Cardiac fibroblast (primary cell): ENCODE data around the gene INTS11.

Experiments used
- DNase-seq, 2 donors: peaks; one replicate each; pipeline versions ENCODE4 v3.0.0 to v3.0.0-alpha.2; 2010; ENCODE audit warnings: low read depth in 2 of 2
- H3K4me3 ChIP-seq, 2 donors: replicated peaks in 1 of 2; 1 replicate in 1 of 2; 2 replicates in 1 of 2; pipeline ENCODE4 v1.5.1; 2011; ENCODE audit warnings: low read depth in 2 of 2, low read length in 2 of 2, mild to moderate bottlenecking in 2 of 2, moderate library complexity in 1 of 2
- CTCF ChIP-seq: IDR thresholded peaks from one replicate; pipeline ENCODE4 v1.5.1; 2011; ENCODE audit warnings: low read depth, mild to moderate bottlenecking, low read length, inconsistent platforms

Gene INTS11

GRCh38 chr1:1292851-1293250 is 31.6 kb downstream of the INTS11 start:
- no peak overlapping the region for H3K4me3 ChIP-seq
- TF ChIP-seq CTCF, result no peak
- no peak for DNase-seq

- DNase-seq, result no peak
- no peak for TF ChIP-seq CTCF
- H3K4me3 ChIP-seq, result no peak overlapping the region
These were observed 32.0 kb downstream of the INTS11 start for GRCh38 chr1:1292442-1292779.

DNA sequence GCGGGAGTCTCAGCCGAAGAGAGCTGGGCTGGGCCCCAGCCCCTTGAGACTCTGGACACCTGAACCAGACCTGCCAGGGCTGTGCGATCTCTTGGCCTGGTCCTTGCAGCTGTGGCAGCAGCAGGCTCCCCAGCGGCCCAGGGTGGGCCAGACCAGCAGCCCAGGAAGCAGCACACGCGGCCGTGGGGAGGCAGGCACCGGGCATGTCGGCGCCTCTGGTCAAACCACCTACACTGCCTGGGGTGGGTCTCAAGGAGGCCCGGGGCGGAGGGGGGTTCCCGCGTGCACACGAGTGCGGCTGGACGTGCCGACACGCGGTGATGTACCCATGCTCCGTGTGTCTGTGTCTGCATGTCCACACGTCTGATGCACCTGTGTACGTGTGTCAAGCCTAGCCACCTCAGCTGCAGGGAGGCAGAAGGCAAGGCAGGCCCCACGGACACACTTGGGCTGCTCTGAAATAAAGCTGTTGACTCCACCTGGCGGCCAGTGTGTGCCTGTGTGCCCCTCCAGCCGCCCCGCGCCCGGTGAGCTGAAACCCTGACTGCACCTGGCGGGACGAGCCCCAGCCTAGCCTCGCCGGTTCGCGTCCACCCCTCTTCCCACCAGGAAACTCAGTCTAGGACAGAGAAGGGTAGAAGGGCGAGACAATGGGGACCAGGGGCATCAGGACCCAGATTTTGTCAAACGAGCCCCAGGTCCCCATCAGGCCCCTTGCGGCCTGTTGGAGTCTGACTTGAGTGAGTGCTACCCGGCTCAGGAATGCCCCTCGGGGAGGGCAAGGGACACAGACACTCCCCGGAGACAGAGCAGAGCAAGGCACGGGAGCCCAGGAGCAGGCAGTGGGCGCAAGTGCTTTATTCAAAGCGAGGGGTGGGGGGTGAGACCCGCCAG is 32.7 kb downstream of the INTS11 start:
- DNase-seq, result peak; percentile 73 to 74
- H3K4me3 ChIP-seq, result no peak overlapping the region
- TF ChIP-seq CTCF, result peak; percentile 65

- H3K4me3 ChIP-seq, result no peak overlapping the region
- no peak for TF ChIP-seq CTCF
- DNase-seq, result no peak
These were observed 33.4 kb downstream of the INTS11 start for GRCh38 chr1:1291023-1291528.

DNA sequence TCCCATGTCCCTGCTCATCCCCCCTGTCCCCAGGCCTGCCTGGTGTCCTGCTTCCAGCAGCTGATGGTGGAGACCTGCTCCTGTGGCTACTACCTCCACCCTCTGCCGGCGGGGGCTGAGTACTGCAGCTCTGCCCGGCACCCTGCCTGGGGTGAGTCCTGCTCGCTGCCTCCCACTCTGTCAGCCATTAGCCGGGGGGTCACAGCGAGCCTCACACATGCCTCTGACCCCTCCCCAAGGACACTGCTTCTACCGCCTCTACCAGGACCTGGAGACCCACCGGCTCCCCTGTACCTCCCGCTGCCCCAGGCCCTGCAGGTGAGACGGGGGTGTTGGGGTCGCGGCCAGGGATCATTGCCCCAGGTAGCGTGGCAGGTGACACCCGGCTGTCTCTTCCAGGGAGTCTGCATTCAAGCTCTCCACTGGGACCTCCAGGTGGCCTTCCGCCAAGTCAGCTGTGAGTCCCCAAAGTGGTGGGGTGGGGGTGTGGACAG is 34.2 kb downstream of the INTS11 start:
- H3K4me3 ChIP-seq, result no peak overlapping the region
- peak in 1 of 2 donors; percentile 66 for DNase-seq
- peak; percentile 70 for TF ChIP-seq CTCF

- no peak overlapping the region for H3K4me3 ChIP-seq
These were observed 37.0 kb downstream of the INTS11 start for GRCh38 chr1:1287288-1288110.

More at GRCh38 chr1:1287288-1288110, 37.0 kb downstream of the INTS11 start:
- no peak for DNase-seq
- TF ChIP-seq CTCF, result no peak
